Peyer's patch (tissue), 4 donors: Measurements from ENCODE around the gene CBX1.

Experiments
- CTCF ChIP-seq, 6 experiments: fragments of 450-650 bp in 4 of 6; fragments of 200-600 bp in 2 of 6; sonication (generic) in 1 of 6; IDR thresholded peaks; one replicate each; pipeline ENCODE4 v1.5.1; 2017 to 2019; ENCODE audit warnings: antibody characterized with exemption in 6 of 6, mild to moderate bottlenecking in 3 of 6, moderate library complexity in 1 of 6
- POLR2A ChIP-seq, 2 donors: fragments of 450-650 bp; IDR thresholded peaks; one replicate each; pipeline ENCODE4 v1.5.1; 2017; ENCODE audit warnings: antibody characterized with exemption in 2 of 2, mild to moderate bottlenecking in 2 of 2, moderate library complexity in 2 of 2

- TF ChIP-seq CTCF (IDR thresholded peaks at IDR 0.05): no peak
- no peak for TF ChIP-seq POLR2A (IDR thresholded peaks at IDR 0.05)
These were observed 69.3 kb downstream of the CBX1 start for GRCh38 chr17:48031966-48032365.
